HUDEP-2 (cell line): ENCODE measurements around the gene PARP4.
"Not testable (repeated sequence)": the region's sequence is repeated elsewhere in the genome, so short reads cannot be mapped to it uniquely, and the experiment has no call there.

Experiments used
- DNase-seq, 76 experiments: peaks; one replicate each; lab custom pipeline; 2025; ENCODE audit not compliant: unreplicated experiment in 76 of 76; lab: John Stamatoyannopoulos, UW

The PARP4 gene

DNA sequence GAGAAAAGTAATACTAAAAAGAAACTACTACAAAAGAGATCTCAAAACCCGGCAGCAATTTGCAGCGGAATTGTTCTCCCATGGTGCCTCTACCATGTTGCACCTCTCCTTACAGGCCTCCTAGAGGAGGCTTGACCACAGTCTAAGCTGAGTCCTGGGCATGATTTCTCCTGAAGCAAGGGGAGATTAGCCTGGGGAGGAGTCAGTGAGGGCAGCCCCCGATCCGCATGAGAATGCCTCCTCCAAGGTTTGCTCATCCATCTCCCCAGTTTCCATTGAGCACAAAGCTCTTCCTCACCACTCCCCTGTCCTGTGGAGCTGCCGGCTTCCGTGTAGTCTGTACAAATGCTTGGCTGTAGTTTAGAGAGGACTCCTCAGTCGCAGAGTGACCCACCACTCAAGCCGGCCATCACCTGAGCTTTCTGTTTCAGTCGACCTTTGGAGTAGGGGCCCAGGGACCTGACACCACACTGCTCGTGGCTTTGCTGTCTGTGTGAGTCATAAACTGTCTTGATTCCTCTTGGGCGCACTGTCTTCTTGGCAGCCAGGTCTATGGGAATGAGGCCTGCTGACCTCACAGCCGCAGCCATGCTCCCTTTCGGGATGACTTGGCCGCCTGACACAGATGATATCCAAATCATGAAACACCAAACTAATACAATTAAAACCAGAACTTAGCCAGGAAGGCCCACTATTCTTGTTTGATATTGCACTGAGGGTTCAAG, 130.9 kb downstream of the PARP4 start:
- no peak for DNase-seq

DNA sequence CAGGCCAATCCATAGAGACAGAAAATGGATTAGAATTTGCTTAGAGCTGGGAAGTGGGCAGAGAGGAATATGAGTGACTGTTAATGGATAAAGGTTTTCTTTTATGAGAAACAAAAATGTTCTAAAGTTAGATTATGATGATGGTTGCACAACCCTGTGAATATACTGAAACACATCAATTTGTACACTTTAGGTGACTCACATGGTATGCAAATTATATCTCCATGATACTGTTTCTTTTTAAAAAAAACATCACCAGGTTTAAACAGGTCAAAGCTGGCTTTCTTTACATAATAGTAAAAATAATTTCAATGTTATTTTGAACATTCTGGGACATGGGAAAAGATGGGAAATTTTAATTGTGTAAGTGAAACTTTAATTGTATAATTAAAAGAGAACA, 131.7 kb downstream of the PARP4 start:
- not testable (repeated sequence) for DNase-seq

DNA sequence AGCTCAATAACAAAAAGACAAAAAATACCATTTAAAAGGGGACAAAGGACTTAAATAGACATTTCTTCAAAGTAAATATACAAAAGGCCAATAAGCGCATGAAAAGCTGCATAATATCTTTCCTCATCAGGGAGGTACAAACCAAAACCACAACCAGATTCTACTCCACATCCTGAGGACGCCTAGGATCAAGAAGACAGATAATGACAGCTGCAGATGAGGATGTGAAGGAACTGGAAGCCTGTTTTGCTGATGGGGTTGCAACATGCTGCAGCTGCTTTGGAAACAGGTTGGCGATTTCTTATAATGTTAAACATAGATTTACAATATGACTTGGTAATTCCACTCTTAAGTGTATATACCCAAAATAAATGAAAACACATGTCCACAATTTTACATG, 132.4 kb downstream of the PARP4 start:
- not testable (repeated sequence) for DNase-seq

GRCh38 chr13:24371273-24371672, 141.3 kb downstream of the PARP4 start:
- not testable (repeated sequence) for DNase-seq
